ENCODE data around the gene ZNF341.

ZNF341 gene

GRCh38 chr20:33812908-33813462 is 81.2 kb downstream of the ZNF341 start:
- DNase-seq, result no peak
- intact Hi-C loops (cut with DNase I), result loop anchor here (10.0 kb wide), 1 partner anchor 78 kb away; the partner anchor contains the start of gene ZNF341

- DNase-seq, result no peak
- intact Hi-C loops (cut with DNase I), result loop anchor here (10.0 kb wide), 1 partner anchor 79 kb away; the partner anchor contains the start of gene ZNF341
Observed at GRCh38 chr20:33814238-33814712, 82.5 kb downstream of the ZNF341 start.

- no peak for DNase-seq
- intact Hi-C loops (cut with DNase I), result loop anchor here (10.0 kb wide), 1 partner anchor 81 kb away; the partner anchor contains the start of gene ZNF341
Observed at GRCh38 chr20:33815671-33816070, 83.9 kb downstream of the ZNF341 start.

GRCh38 chr20:33816191-33816590 is 84.4 kb downstream of the ZNF341 start:
- intact Hi-C loops (cut with DNase I), result loop anchor here (10.0 kb wide), 1 partner anchor 81 kb away; the partner anchor contains the start of gene ZNF341
- DNase-seq, result no peak

GRCh38 chr20:33817411-33817810 is 85.6 kb downstream of the ZNF341 start:
- DNase-seq, result no peak
- intact Hi-C loops (cut with DNase I), result loop anchor here (10.0 kb wide), 1 partner anchor 83 kb away; the partner anchor contains the start of gene ZNF341

- DNase-seq, result no peak
- intact Hi-C loops (cut with DNase I), result loop anchor here (10.0 kb wide), 1 partner anchor 85 kb away; the partner anchor contains the start of gene ZNF341
Observed at GRCh38 chr20:33819456-33819855, 87.7 kb downstream of the ZNF341 start.

GRCh38 chr20:33820362-33820761 is 88.6 kb downstream of the ZNF341 start:
- DNase-seq, result no peak
- intact Hi-C loops (cut with DNase I), result no loop called here

GRCh38 chr20:33821270-33821836 is 89.6 kb downstream of the ZNF341 start:
- intact Hi-C loops (cut with DNase I), result no loop called here
- DNase-seq, result no peak

GRCh38 chr20:33822423-33822822 is 90.6 kb downstream of the ZNF341 start:
- DNase-seq, result no peak
- intact Hi-C loops (cut with DNase I), result no loop called here

- intact Hi-C loops (cut with DNase I), result no loop called here
- no peak for DNase-seq
Observed at GRCh38 chr20:33822991-33823390, 91.2 kb downstream of the ZNF341 start.

- DNase-seq, result no peak
- intact Hi-C loops (cut with DNase I), result no loop called here
Observed at GRCh38 chr20:33824852-33825251, 93.1 kb downstream of the ZNF341 start.

GRCh38 chr20:33825340-33826269 is 93.8 kb downstream of the ZNF341 start:
- DNase-seq, result no peak

GRCh38 chr20:33826270-33826897 is 94.6 kb downstream of the ZNF341 start:
- intact Hi-C loops (cut with DNase I), result no loop called here
- no peak for DNase-seq

More at GRCh38 chr20:33825340-33826269, 93.8 kb downstream of the ZNF341 start:
- intact Hi-C loops (cut with DNase I), result no loop called here

- no peak for DNase-seq
- intact Hi-C loops (cut with DNase I), result no loop called here
Observed at GRCh38 chr20:33827109-33827508, 95.3 kb downstream of the ZNF341 start.

GRCh38 chr20:33827634-33828325 is 96.0 kb downstream of the ZNF341 start:
- no peak for DNase-seq
- intact Hi-C loops (cut with DNase I), result no loop called here

- intact Hi-C loops (cut with DNase I), result no loop called here
- no peak for DNase-seq
Observed at GRCh38 chr20:33828326-33828844, 96.6 kb downstream of the ZNF341 start.

- intact Hi-C loops (cut with DNase I), result no loop called here
- no peak for DNase-seq
Observed at GRCh38 chr20:33828967-33829560, 97.3 kb downstream of the ZNF341 start.

- intact Hi-C loops (cut with DNase I), result no loop called here
- no peak for DNase-seq
Observed at GRCh38 chr20:33829636-33830035, 97.8 kb downstream of the ZNF341 start.

- no peak for DNase-seq
- intact Hi-C loops (cut with DNase I), result no loop called here
Observed at GRCh38 chr20:33830371-33830770, 98.6 kb downstream of the ZNF341 start.
